ENCODE data around the gene CACNA2D4.
"Not testable (repeated sequence)": the region's sequence is repeated elsewhere in the genome, so short reads cannot be mapped to it uniquely, and the experiment has no call there.

The CACNA2D4 gene

GRCh38 chr12:1830401-1830845 is 88.0 kb downstream of the CACNA2D4 start:
- DNase-seq, result no peak

GRCh38 chr12:1829306-1829900 is 89.0 kb downstream of the CACNA2D4 start:
- no peak for DNase-seq

- DNase-seq, result no peak
These were observed 89.6 kb downstream of the CACNA2D4 start for GRCh38 chr12:1828856-1829255.

GRCh38 chr12:1827826-1828805 is 90.3 kb downstream of the CACNA2D4 start:
- no peak for DNase-seq

- DNase-seq, result no peak
These were observed 91.4 kb downstream of the CACNA2D4 start for GRCh38 chr12:1826867-1827705.

GRCh38 chr12:1826401-1826800 is 92.1 kb downstream of the CACNA2D4 start:
- DNase-seq, result no peak

GRCh38 chr12:1825382-1826102 is 92.9 kb downstream of the CACNA2D4 start:
- DNase-seq, result no peak

- no peak for DNase-seq
These were observed 95.2 kb downstream of the CACNA2D4 start for GRCh38 chr12:1823237-1823636.

GRCh38 chr12:1822699-1823098 is 95.8 kb downstream of the CACNA2D4 start:
- no peak for DNase-seq

GRCh38 chr12:1821805-1822204 is 96.6 kb downstream of the CACNA2D4 start:
- DNase-seq, result no peak

- no peak for DNase-seq
These were observed 97.6 kb downstream of the CACNA2D4 start for GRCh38 chr12:1820896-1821291.

- no peak for DNase-seq
These were observed 98.1 kb downstream of the CACNA2D4 start, which contains the start of gene LRTM2 for GRCh38 chr12:1820191-1820895. Gene LRTM2, plus strand, starts transcription at chr12:1820565. Its CDS starts 7,584 bp downstream, at chr12:1828149.

GRCh38 chr12:1819571-1819970 is 98.9 kb downstream of the CACNA2D4 start:
- no peak for DNase-seq

- DNase-seq, result no peak
These were observed 99.4 kb downstream of the CACNA2D4 start for GRCh38 chr12:1819050-1819449.

- DNase-seq, result not testable (repeated sequence)
These were observed 100.5 kb downstream of the CACNA2D4 start for GRCh38 chr12:1817928-1818327.

- no peak for DNase-seq
These were observed 101.6 kb downstream of the CACNA2D4 start for GRCh38 chr12:1816730-1817348.

- DNase-seq, result no peak
These were observed 102.4 kb downstream of the CACNA2D4 start for GRCh38 chr12:1815814-1816729.

GRCh38 chr12:1815108-1815507 is 103.3 kb downstream of the CACNA2D4 start:
- DNase-seq, result no peak

- no peak for DNase-seq
These were observed 104.2 kb downstream of the CACNA2D4 start for GRCh38 chr12:1814266-1814665.
